Panc1 (cell line): ENCODE results near the gene RARS2. TPM values are rescaled to one million over a fixed set of nuclear protein-coding genes. Genes with fewer than 3 reads are reported as not detected.

Experiments
- ATAC-seq: fragments of 200-7000 bp; cut with Tn5 transposase; 2 replicates; pipeline ENCODE4 v1.9.1; 2020; ENCODE audit warnings: mild to moderate bottlenecking, moderate library complexity
- BruUV-seq: library from RNA; stranded (reverse); fragments of 400-500 nt; replicated peaks from 2 replicates; lab custom pipeline; 2021; lab: Mats Ljungman, UMichigan
- CTCF ChIA-PET: fragments of 300-600 bp; sonication (Branson Sonifier 250); formaldehyde crosslinking; loops from one replicate; lab custom pipeline; 2022; ENCODE audit warnings: antibody characterized with exemption; lab: Charles Lee
- POLR2A ChIA-PET: fragments of 300-600 bp; sonication (Branson Sonifier 250); formaldehyde crosslinking; loops from one replicate; lab custom pipeline; 2022; ENCODE audit warnings: antibody characterized with exemption; lab: Charles Lee
- DNase-seq: peaks from one replicate; pipeline ENCODE4 v3.0.0-alpha.2; 2010; ENCODE audit warnings: low read depth, low spot score
- H3K27ac ChIP-seq: 2 replicates; pipeline ENCODE4 v1.5.1; 2011; ENCODE audit warnings: mild to moderate bottlenecking, low read length, inconsistent platforms
- H3K27me3 ChIP-seq: fragments of 200-500 bp; sonication (Bioruptor generic); 2 replicates; pipeline ENCODE4 v1.6.0; 2014; ENCODE audit warnings: low read length, inconsistent platforms; ENCODE audit not compliant: control insufficient read depth, insufficient read depth
- H3K36me3 ChIP-seq: fragments of 200-500 bp; sonication (Bioruptor generic); 2 replicates; pipeline ENCODE4 v1.5.1; 2014; ENCODE audit warnings: inconsistent platforms, mild to moderate bottlenecking, low read length, moderate library complexity; ENCODE audit not compliant: control insufficient read depth, insufficient read depth
- H3K4me1 ChIP-seq: 2 replicates; pipeline ENCODE4 v1.5.1; 2011; ENCODE audit warnings: inconsistent platforms, mild to moderate bottlenecking, low read length, moderate library complexity; ENCODE audit not compliant: control insufficient read depth, insufficient read depth
- H3K4me3 ChIP-seq, 2 experiments: 2 replicates each; pipeline ENCODE4 v1.5.1; 2011 to 2012; ENCODE audit warnings: low read depth in 2 of 2, low read length in 2 of 2, mild to moderate bottlenecking in 2 of 2, inconsistent platforms in 1 of 2, moderate library complexity in 1 of 2
- H3K9me3 ChIP-seq: fragments of 200-500 bp; sonication (Bioruptor generic); 2 replicates; pipeline ENCODE4 v1.5.1; 2014; ENCODE audit warnings: low read depth, mild to moderate bottlenecking, inconsistent platforms, low read length, moderate library complexity; ENCODE audit not compliant: control insufficient read depth, insufficient read depth
- CTCF ChIP-seq: fragments of 450-650 bp; IDR thresholded peaks from 2 replicates; pipeline ENCODE4 v1.5.1; 2017; ENCODE audit warnings: mild to moderate bottlenecking
- POLR2AphosphoS5 ChIP-seq: IDR thresholded peaks from 2 replicates; pipeline ENCODE4 v1.6.1; 2012; ENCODE audit warnings: mild to moderate bottlenecking, low read depth, low read length, moderate library complexity
- REST ChIP-seq, 2 experiments: IDR thresholded peaks; 2 replicates each; pipeline ENCODE4 v1.6.1; 2011 to 2012; ENCODE audit warnings: low read depth in 2 of 2, control low read depth in 1 of 2, low read length in 1 of 2, mild to moderate bottlenecking in 1 of 2, moderate library complexity in 1 of 2; ENCODE audit not compliant: insufficient read depth in 1 of 2
- SIN3A ChIP-seq: IDR thresholded peaks from 2 replicates; pipeline ENCODE4 v1.6.1; 2012; ENCODE audit warnings: low read depth, mild to moderate bottlenecking, low read length, moderate library complexity, borderline replicate concordance; ENCODE audit not compliant: insufficient read depth
- TCF7L2 ChIP-seq: IDR thresholded peaks from 2 replicates; pipeline ENCODE4 v1.6.1; 2011; ENCODE audit warnings: mild to moderate bottlenecking, low read depth, low read length, inconsistent platforms
- in situ Hi-C: cut with HindIII; loops from 2 replicates; pipeline ENCODE4 v1.10.0; 2016; ENCODE audit warnings: low sequenced_read_pairs, low pct_unique_long_range_greater_than_20kb
- intact Hi-C: fragments of 100-400 bp; cut with micrococcal nuclease; formaldehyde crosslinking; loops from one replicate; pipeline ENCODE4 v1.10.0; 2022; ENCODE audit not compliant: unreplicated experiment
- total RNA-seq: library from RNA; stranded (reverse); gene quantifications from one replicate; pipeline ENCODE4 v1.2.1, GENCODE V29; 2021; ENCODE audit not compliant: unreplicated experiment

RARS2 gene
- total RNA-seq, 1 experiment from 2014 or later = 38.3 TPM

- H3K36me3 ChIP-seq = peaks cover 17% of the 10 kb centered on the region
- POLR2A ChIA-PET = interaction anchor here (0.6 kb wide), 1 partner anchor 187 kb away, joined by 12 read pairs; no protein-coding TSS in a partner anchor
- BruUV-seq = no TSS peak
- CTCF ChIA-PET = no interaction called here
- peak overlapping the region; percentile 98 for H3K27ac ChIP-seq
- intact Hi-C loops (no loop called here), in situ Hi-C loops (no loop called here)
- DNase-seq (no peak), ATAC-seq (no peak)
- no peak for TF ChIP-seq CTCF
- H3K4me1 ChIP-seq = peaks cover 4% of the 10 kb centered on the region; the same call in 1 of the 2 replicates
- no peaks in the 10 kb centered on the region for H3K9me3 ChIP-seq
- no peaks in the 10 kb centered on the region for H3K27me3 ChIP-seq
- peak overlapping the region; percentile 95 to 100 for H3K4me3 ChIP-seq
Measured at GRCh38 chr6:87590990-87591389, 1.2 kb upstream of the RARS2 start.

- TF ChIP-seq SIN3A (no peak), REST (IDR thresholded peaks at IDR 0.05; ENCODE audit: insufficient read depth in 1 of 2, low read depth in 2 of 2, low read length in 1 of 2) (no peak), POLR2AphosphoS5 (no peak), CTCF (no peak), TCF7L2 (no peak)
- DNase-seq (no peak), ATAC-seq (no peak)
- ChIA-PET CTCF (no interaction called here), POLR2A (no interaction called here)
- Histone ChIP-seq H3K4me3 (peak overlapping the region; percentile 95 to 100), H3K36me3 (peaks cover 17% of the 10 kb centered on the region), H3K9me3 (no peaks in the 10 kb centered on the region), H3K27ac (peak overlapping the region; percentile 98), H3K27me3 (no peaks in the 10 kb centered on the region), H3K4me1 (peaks cover 4% of the 10 kb centered on the region; the same call in 1 of the 2 replicates)
- in situ Hi-C loops = no loop called here
- BruUV-seq = TSS peak; percentile 89
- intact Hi-C loops = no loop called here
Measured at GRCh38 chr6:87590417-87590880, 662 bp upstream of the RARS2 start.
